MCF 10A (cell line): ENCODE data around the gene SOX2. TPM values are rescaled to one million over a fixed set of nuclear protein-coding genes. Genes with fewer than 3 reads are reported as not detected.

Source experiments
- BruUV-seq: library from RNA; stranded (reverse); fragments of 400-500 nt; replicated peaks from 2 replicates; lab custom pipeline; 2021; lab: Mats Ljungman, UMichigan
- CTCF ChIA-PET: fragments of 300-600 bp; sonication (Branson Sonifier 250); formaldehyde crosslinking; extraction: SDS; loops from one replicate; lab custom pipeline; 2021; ENCODE audit warnings: antibody characterized with exemption, inconsistent platforms; lab: Yijun Ruan, JAX
- POLR2A ChIA-PET: fragments of 300-600, 350-650 bp; sonication (Branson Sonifier 250); formaldehyde crosslinking; extraction: SDS; loops from one replicate; lab custom pipeline; 2020; ENCODE audit warnings: antibody characterized with exemption, inconsistent platforms; lab: Yijun Ruan, JAX
- DNase-seq: peaks from one replicate; pipeline ENCODE4 v3.0.0-alpha.2; 2018; ENCODE audit not compliant: unreplicated experiment
- H3K27ac Mint-ChIP-seq: one replicate; pipeline ENCODE4 v1.8.0; 2022; ENCODE audit warnings: mild to moderate bottlenecking, low read depth, mixed read lengths; ENCODE audit not compliant: unreplicated experiment
- H3K27me3 Mint-ChIP-seq: one replicate; pipeline ENCODE4 v1.8.0; 2022; ENCODE audit warnings: mixed read lengths; ENCODE audit not compliant: insufficient read depth, unreplicated experiment
- H3K36me3 Mint-ChIP-seq: one replicate; pipeline ENCODE4 v1.8.0; 2022; ENCODE audit warnings: mild to moderate bottlenecking, moderate library complexity, mixed read lengths; ENCODE audit not compliant: insufficient read depth, unreplicated experiment
- H3K4me1 Mint-ChIP-seq: one replicate; pipeline ENCODE4 v1.8.0; 2022; ENCODE audit warnings: mixed read lengths; ENCODE audit not compliant: insufficient read depth, unreplicated experiment
- H3K4me3 Mint-ChIP-seq: one replicate; pipeline ENCODE4 v1.8.0; 2022; ENCODE audit warnings: mild to moderate bottlenecking, moderate library complexity, mixed read lengths; ENCODE audit not compliant: unreplicated experiment
- H3K9me3 Mint-ChIP-seq: one replicate; pipeline ENCODE4 v1.8.0; 2022; ENCODE audit warnings: mixed read lengths; ENCODE audit not compliant: unreplicated experiment
- CTCF ChIP-seq: fragments of 200-600 bp; IDR thresholded peaks from one replicate; pipeline ENCODE4 v1.8.0; 2022; ENCODE audit warnings: antibody characterized with exemption, mild to moderate bottlenecking; ENCODE audit not compliant: unreplicated experiment
- intact Hi-C: fragments of 100-400 bp; cut with micrococcal nuclease; formaldehyde crosslinking; loops from 2 replicates; pipeline ENCODE4 v1.14.1; 2022
- total RNA-seq: library from RNA; stranded (reverse); gene quantifications from 2 replicates; pipeline ENCODE4 v1.2.3, GENCODE V29; 2022

SOX2 gene
- total RNA-seq, 1 experiment from 2014 or later, result not detected

GRCh38 chr3:181704421-181705085 lies 7.2 kb upstream of the SOX2 start:
- H3K27me3 Mint-ChIP-seq, result no peaks in the 10 kb centered on the region
- no TSS peak for BruUV-seq

GRCh38 chr3:181705086-181705480 lies 6.6 kb upstream of the SOX2 start:
- intact Hi-C loops, result loop anchor here (5.0 kb wide), 1 partner anchor 242 kb away; no protein-coding TSS in a partner anchor
- no peak for DNase-seq
- no peak overlapping the region for H3K4me3 Mint-ChIP-seq
- peaks cover 22% of the 10 kb centered on the region for H3K4me1 Mint-ChIP-seq
- ChIA-PET POLR2A (no interaction called here), CTCF (interaction anchor here (0.6 to 3.7 kb wide), 3 partner anchors 378 to 1043 kb away, joined by 3 to 19 read pairs (median 4); no protein-coding TSS in a partner anchor)
- H3K27me3 Mint-ChIP-seq, result no peaks in the 10 kb centered on the region
- no peak overlapping the region for H3K27ac Mint-ChIP-seq
- no peaks in the 10 kb centered on the region for H3K9me3 Mint-ChIP-seq
- no peak for TF ChIP-seq CTCF
- BruUV-seq, result no TSS peak
- H3K36me3 Mint-ChIP-seq, result no peaks in the 10 kb centered on the region

More at GRCh38 chr3:181704421-181705085, 7.2 kb upstream of the SOX2 start:
- Mint-ChIP-seq H3K9me3 (no peaks in the 10 kb centered on the region), H3K27ac (no peak overlapping the region), H3K4me3 (no peak overlapping the region), H3K36me3 (no peaks in the 10 kb centered on the region), H3K4me1 (peaks cover 17% of the 10 kb centered on the region)
- no peak for TF ChIP-seq CTCF
- intact Hi-C loops, result loop anchor here (5.0 kb wide), 1 partner anchor 243 kb away; no protein-coding TSS in a partner anchor
- POLR2A ChIA-PET, result no interaction called here
- no peak for DNase-seq
- CTCF ChIA-PET, result interaction anchor here (0.6 to 3.7 kb wide), 5 partner anchors 378 to 1044 kb away, joined by 3 to 19 read pairs (median 4); no protein-coding TSS in a partner anchor

- Mint-ChIP-seq H3K9me3 (no peaks in the 10 kb centered on the region), H3K4me3 (no peak overlapping the region), H3K27ac (no peak overlapping the region), H3K36me3 (no peaks in the 10 kb centered on the region), H3K4me1 (peaks cover 8% of the 10 kb centered on the region), H3K27me3 (no peaks in the 10 kb centered on the region)
- TF ChIP-seq CTCF, result no peak
- BruUV-seq, result no TSS peak
- CTCF ChIA-PET, result interaction anchor here (0.6 to 2.1 kb wide), 9 partner anchors 10 to 976 kb away, joined by 3 to 17 read pairs (median 4); no protein-coding TSS in a partner anchor
- intact Hi-C loops, result loop anchor here (5.0 kb wide), 1 partner anchor 239 kb away; no protein-coding TSS in a partner anchor
- POLR2A ChIA-PET, result interaction anchor here (0.7 to 1.2 kb wide), 2 partner anchors 83 to 976 kb away, joined by 3 to 5 read pairs; no protein-coding TSS in a partner anchor
- no peak for DNase-seq
Observed at GRCh38 chr3:181707980-181708379, 3.7 kb upstream of the SOX2 start.

- H3K4me1 Mint-ChIP-seq, result peaks cover 8% of the 10 kb centered on the region
- no peaks in the 10 kb centered on the region for H3K36me3 Mint-ChIP-seq
- peak; percentile 75 for DNase-seq
- H3K27me3 Mint-ChIP-seq, result no peaks in the 10 kb centered on the region
- BruUV-seq, result no TSS peak
- CTCF ChIA-PET, result interaction anchor here (0.6 to 2.1 kb wide), 30 partner anchors 8 to 1145 kb away, joined by 3 to 17 read pairs (median 4); no protein-coding TSS in a partner anchor
- no peak overlapping the region for H3K27ac Mint-ChIP-seq
- intact Hi-C loops, result loop anchor here (1.0 to 5.0 kb wide), 5 partner anchors 238 to 974 kb away; no protein-coding TSS in a partner anchor
- POLR2A ChIA-PET, result no interaction called here
- H3K9me3 Mint-ChIP-seq, result no peaks in the 10 kb centered on the region
- TF ChIP-seq CTCF, result peak; percentile 59
- H3K4me3 Mint-ChIP-seq, result peak overlapping the region; percentile 59
Observed at GRCh38 chr3:181709537-181710279, 2.0 kb upstream of the SOX2 start.
